Ovary (tissue), 9 donors: ENCODE data around the gene TF. TPM values are rescaled to one million over a fixed set of nuclear protein-coding genes. Genes with fewer than 3 reads are reported as not detected.
"Not testable (repeated sequence)": the region's sequence is repeated elsewhere in the genome, so short reads cannot be mapped to it uniquely, and the experiment has no call there.

Source experiments
- DNase-seq, 5 donors: peaks; one replicate each; pipeline ENCODE4 v3.0.0-alpha.2; 2019 to 2020
- H3K27ac ChIP-seq, 2 donors: fragments of 200-600 bp; one replicate each; pipeline versions ENCODE4 v1.5.1 to v1.8.0; 2019 to 2022
- H3K27me3 ChIP-seq: fragments of 200-600 bp; one replicate; pipeline ENCODE4 v1.8.0; 2022
- H3K36me3 ChIP-seq: fragments of 200-600 bp; sonication (generic); one replicate; pipeline ENCODE4 v1.5.1; 2019
- H3K4me1 ChIP-seq: one replicate; pipeline ENCODE4 v1.8.1; 2013; ENCODE audit warnings: mild to moderate bottlenecking, moderate library complexity; ENCODE audit not compliant: insufficient read depth
- H3K4me3 ChIP-seq: fragments of 200-600 bp; sonication (generic); one replicate; pipeline ENCODE4 v1.5.1; 2017
- H3K9me3 ChIP-seq, 2 donors: fragments of 200-600 bp in 1 of 2; sonication (generic) in 1 of 2; one replicate each; pipeline versions ENCODE4 v1.5.1 to v1.8.1; 2013 to 2019; ENCODE audit warnings: mild to moderate bottlenecking in 1 of 2, moderate library complexity in 1 of 2
- CTCF ChIP-seq, 3 donors: fragments of 450-650 bp in 2 of 3; fragments of 200-600 bp in 1 of 3; IDR thresholded peaks; one replicate each; pipeline versions ENCODE4 v1.5.1 to v1.8.0; 2016 to 2022; ENCODE audit warnings: antibody characterized with exemption in 3 of 3, mild to moderate bottlenecking in 1 of 3
- EP300 ChIP-seq: sonication (generic); formaldehyde crosslinking; IDR thresholded peaks from one replicate; pipeline ENCODE4 v1.6.1; 2017; ENCODE audit warnings: antibody characterized with exemption
- POLR2A ChIP-seq: fragments of 450-650 bp; IDR thresholded peaks from one replicate; pipeline ENCODE4 v1.6.1; 2017; ENCODE audit warnings: antibody characterized with exemption, mild to moderate bottlenecking, moderate library complexity
- WGBS, 3 donors: extraction: QIAGEN DNeasy Blood & Tissue Kit in 1 of 3; methylation state at CpG; one replicate each; pipeline versions ENCODE4 v1.1.5 to v1.1.7; 2013 to 2017; 5-methylcytosine and 5-hydroxymethylcytosine counted together
- intact Hi-C, 4 donors: fragments of 100-400 bp; cut with DNase I; formaldehyde crosslinking; loops; one replicate each; pipeline versions ENCODE4 v1.11.0 to v1.15.1; 2022 to 2023
- polyA plus RNA-seq, 2 donors: library from polyadenylated mRNA; stranded (reverse); fragments of 200-250 nt in 1 of 2; fragments of 350-450 nt in 1 of 2; fragmentation: Illumina TruSeq in 1 of 2; extraction: RNeasy Lipid Tissue Mini Kit (QIAGEN cat#74804) in 1 of 2; gene quantifications; one replicate each; pipeline ENCODE4 v1.2.3, GENCODE V29; 2013 to 2014
- total RNA-seq, 7 donors: library from RNA; depleted of rRNA in 2 of 7; stranded (reverse); fragments of >200 nt in 2 of 7; fragmentation: NEBNext Ultra II Directional in 3 of 7; extraction: Animal tissue kit (Norgen Biotek cat#: 25700) in 3 of 7; gene quantifications; one replicate each; pipeline versions ENCODE4 v1.1.0 to v1.2.4, GENCODE V29; 2016 to 2023
- donor health status: DM: no; HTN: no; CAD: no; lungs with moderate emphysema.
- donor health status: DM: no; HTN: no; CAD: no.
- donor health status: Bipolar disorder and iron deficiency.
- donor health status: DM: yes; HTN: yes; CAD: no.
- donor health status: DM: no; HTN: no; CAD: no.
- donor health status: DM: yes; HTN: yes; CAD: no.

The TF gene
- total and polyA plus RNA-seq, 9 donors: under 0.01 to 18.1 (median 2.0) TPM

DNA sequence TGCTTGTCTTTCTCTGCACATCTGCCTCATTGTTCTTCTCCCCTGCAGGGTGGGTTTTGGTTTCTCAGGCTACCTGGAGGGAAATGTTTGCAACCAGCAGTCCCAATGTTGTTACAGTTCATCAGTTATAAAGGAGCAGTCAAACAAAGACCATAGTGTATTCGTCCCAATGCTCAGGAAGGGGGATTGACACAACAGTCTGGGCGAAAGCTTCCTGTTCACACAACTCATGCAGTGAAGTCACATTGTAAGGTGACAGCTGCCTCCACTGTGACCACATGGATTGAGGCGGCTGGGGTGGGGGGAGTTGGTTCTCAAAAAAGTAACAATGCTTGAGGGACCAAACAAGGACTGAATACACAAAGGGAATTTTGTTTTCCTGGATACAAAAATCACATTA, 28.8 kb upstream of the TF start:
- Histone ChIP-seq H3K4me1 (no peaks in the 10 kb centered on the region), H3K4me3 (no peak overlapping the region), H3K36me3 (no peaks in the 10 kb centered on the region), H3K9me3 (no peaks in the 10 kb centered on the region), H3K27ac (no peak overlapping the region), H3K27me3 (no peaks in the 10 kb centered on the region)
- no peak for DNase-seq
- intact Hi-C loops: no loop called here
- 80 to 87% (median 85%) methylated on average over 3 of the region's 3 CpGs for WGBS, 3 donors
- no peak for TF ChIP-seq CTCF (IDR thresholded peaks at IDR 0.05)

DNA sequence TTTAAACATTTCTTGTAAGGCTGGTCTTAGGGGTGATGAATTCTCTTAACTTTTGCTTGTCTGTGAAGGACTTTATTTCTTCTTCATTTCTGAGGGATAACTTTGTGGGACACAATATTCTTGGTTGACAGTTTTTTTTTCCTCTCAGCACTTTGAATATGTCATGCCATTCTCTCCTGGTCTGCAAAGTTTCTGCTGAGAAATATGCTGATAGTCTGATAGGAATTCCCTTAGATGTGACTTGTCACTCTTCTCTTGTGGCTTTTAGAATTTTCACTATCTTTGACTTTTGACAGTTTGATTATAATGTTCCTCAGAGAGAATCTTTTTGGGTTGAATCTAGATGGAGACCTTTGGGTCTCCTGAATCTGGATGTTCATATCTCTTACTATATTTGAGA, 23.3 kb upstream of the TF start:
- intact Hi-C loops: no loop called here
- no peak overlapping the region for H3K27ac ChIP-seq

GRCh38 chr3:133730993-133731392, 15.2 kb upstream of the TF start:
- Histone ChIP-seq H3K27ac (no peak overlapping the region), H3K36me3 (no peaks in the 10 kb centered on the region), H3K4me3 (no peak overlapping the region), H3K27me3 (no peaks in the 10 kb centered on the region), H3K9me3 (no peaks in the 10 kb centered on the region), H3K4me1 (no peaks in the 10 kb centered on the region)
- DNase-seq: no peak
- intact Hi-C loops: no loop called here
- no peak for TF ChIP-seq CTCF (IDR thresholded peaks at IDR 0.05)

More for the DNA sequence above, 23.3 kb upstream of the TF start:
- DNase-seq: no peak
- no peaks in the 10 kb centered on the region for H3K4me1 ChIP-seq
- H3K9me3 ChIP-seq: no peaks in the 10 kb centered on the region
- no peak overlapping the region for H3K4me3 ChIP-seq
- H3K36me3 ChIP-seq: no peaks in the 10 kb centered on the region
- TF ChIP-seq POLR2A: no peak
- TF ChIP-seq EP300: no peak
- TF ChIP-seq CTCF (IDR thresholded peaks at IDR 0.05): no peak
- H3K27me3 ChIP-seq: no peaks in the 10 kb centered on the region

GRCh38 chr3:133732231-133732630, 14.0 kb upstream of the TF start:
- H3K27ac ChIP-seq, DNase-seq, H3K27me3 ChIP-seq, H3K9me3 ChIP-seq, H3K4me1 ChIP-seq, intact Hi-C loops, H3K4me3 ChIP-seq, H3K36me3 ChIP-seq: not testable (repeated sequence)
- WGBS, 3 donors: 73 to 82% (median 79%) methylated on average over 6 of the region's 6 CpGs

DNA sequence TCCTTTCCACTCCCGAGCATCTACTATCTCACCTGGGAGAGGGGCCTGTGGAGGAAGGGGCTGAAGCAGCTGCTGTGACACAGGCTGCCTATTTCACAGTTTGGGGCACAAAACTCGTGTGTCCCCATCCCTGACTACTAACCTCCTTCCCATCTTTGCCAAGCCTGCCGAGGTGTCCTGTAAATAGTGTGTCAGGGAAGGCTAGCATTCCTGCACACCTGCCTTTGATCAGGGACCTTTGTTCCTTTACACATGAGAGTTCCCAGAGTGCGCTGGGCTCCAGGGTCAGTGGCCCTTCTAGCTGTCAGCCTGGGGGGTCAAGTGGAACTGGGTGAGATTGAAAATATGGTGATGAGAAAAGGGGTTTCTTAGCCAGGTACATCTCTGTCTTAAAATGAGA, 13.0 kb upstream of the TF start:
- DNase-seq: no peak
- TF ChIP-seq POLR2A (no peak), CTCF (IDR thresholded peaks at IDR 0.05) (no peak), EP300 (no peak)
- 79 to 84% (median 84%) methylated on average over 4 of the region's 4 CpGs for WGBS, 3 donors
- H3K9me3 ChIP-seq: no peaks in the 10 kb centered on the region
- no peak overlapping the region for H3K27ac ChIP-seq
- H3K4me3 ChIP-seq: no peak overlapping the region
- H3K36me3 ChIP-seq: no peaks in the 10 kb centered on the region
- intact Hi-C loops: no loop called here
- no peaks in the 10 kb centered on the region for H3K4me1 ChIP-seq
- no peaks in the 10 kb centered on the region for H3K27me3 ChIP-seq
